ENCODE results near the gene SIGLEC14.

SIGLEC14 gene

DNA sequence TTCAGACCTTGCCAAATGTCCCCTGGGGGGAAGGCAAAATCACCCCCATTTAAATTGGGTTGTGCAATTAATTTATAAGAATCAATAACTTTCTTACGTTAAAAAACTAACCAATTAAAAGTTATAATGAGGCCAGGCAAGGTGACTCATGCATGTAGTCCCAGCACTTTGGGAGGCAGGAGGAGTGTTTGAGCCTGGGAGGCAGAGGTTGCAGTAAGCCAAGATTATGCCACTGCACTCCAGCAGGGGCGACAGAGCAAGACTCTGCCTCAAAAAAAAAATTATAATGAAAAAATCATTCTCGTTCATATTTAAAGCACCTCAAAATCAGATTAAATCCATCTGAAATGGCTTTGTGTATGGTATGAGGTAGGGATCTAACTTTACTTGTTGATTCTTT, 18.4 kb upstream of the SIGLEC14 start:
- Histone ChIP-seq H3K36me3 (ENCODE audit: control insufficient read depth, low read length) (no peaks in the 10 kb centered on the region), H3K9me2 (replicated peaks; ENCODE audit: control insufficient read depth, low read length) (no peaks in the 10 kb centered on the region), H3F3A (ENCODE audit: control insufficient read depth, insufficient read depth) (no peaks in the 10 kb centered on the region), H3K9me3 (ENCODE audit: control insufficient read depth, insufficient read depth, low read length) (no peaks in the 10 kb centered on the region), H3K27me3 (ENCODE audit: control insufficient read depth, low read length) (no peaks in the 10 kb centered on the region), H3K4me3 (ENCODE audit: low read length) (no peak overlapping the region), H3K4me2 (ENCODE audit: low read length) (no peak overlapping the region), H3K79me2 (ENCODE audit: control insufficient read depth, low read length) (no peaks in the 10 kb centered on the region), H4K20me1 (ENCODE audit: control insufficient read depth, insufficient read depth, low read depth, low read length) (no peaks in the 10 kb centered on the region), H3K4me1 (ENCODE audit: control insufficient read depth, low read length) (no peaks in the 10 kb centered on the region), H3K27ac (ENCODE audit: low read depth, low read length) (no peak overlapping the region)
- TF ChIP-seq EZH2phosphoT487 (IDR thresholded peaks at IDR 0.05; ENCODE audit: borderline replicate concordance, low read length), result no peak
- TF ChIP-seq, protein P1, sequence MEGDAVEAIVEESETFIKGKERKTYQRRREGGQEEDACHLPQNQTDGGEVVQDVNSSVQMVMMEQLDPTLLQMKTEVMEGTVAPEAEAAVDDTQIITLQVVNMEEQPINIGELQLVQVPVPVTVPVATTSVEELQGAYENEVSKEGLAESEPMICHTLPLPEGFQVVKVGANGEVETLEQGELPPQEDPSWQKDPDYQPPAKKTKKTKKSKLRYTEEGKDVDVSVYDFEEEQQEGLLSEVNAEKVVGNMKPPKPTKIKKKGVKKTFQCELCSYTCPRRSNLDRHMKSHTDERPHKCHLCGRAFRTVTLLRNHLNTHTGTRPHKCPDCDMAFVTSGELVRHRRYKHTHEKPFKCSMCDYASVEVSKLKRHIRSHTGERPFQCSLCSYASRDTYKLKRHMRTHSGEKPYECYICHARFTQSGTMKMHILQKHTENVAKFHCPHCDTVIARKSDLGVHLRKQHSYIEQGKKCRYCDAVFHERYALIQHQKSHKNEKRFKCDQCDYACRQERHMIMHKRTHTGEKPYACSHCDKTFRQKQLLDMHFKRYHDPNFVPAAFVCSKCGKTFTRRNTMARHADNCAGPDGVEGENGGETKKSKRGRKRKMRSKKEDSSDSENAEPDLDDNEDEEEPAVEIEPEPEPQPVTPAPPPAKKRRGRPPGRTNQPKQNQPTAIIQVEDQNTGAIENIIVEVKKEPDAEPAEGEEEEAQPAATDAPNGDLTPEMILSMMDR (IDR thresholded peaks at IDR 0.05; ENCODE audit: low read depth, low read length, poor library complexity, severe bottlenecking), result no peak

DNA sequence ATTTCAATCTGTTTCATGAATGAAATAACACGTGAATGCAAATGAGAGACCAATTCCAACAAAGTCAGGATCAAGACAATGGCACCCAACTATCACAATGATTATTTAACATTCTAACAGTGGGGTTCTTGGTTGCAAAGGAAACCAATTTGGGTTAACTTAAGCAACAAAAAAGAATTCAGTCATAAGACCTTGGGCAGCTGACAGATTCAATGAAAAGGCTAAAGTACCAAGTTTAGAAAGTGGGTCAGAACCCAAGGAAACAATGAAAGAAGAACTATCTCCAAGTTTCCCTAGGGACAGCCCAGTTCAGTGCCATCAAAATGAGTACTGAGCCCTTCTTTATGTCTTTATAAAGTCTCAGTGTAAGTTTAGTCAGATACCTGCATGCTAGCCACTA, 17.5 kb upstream of the SIGLEC14 start:
- Histone ChIP-seq H3K36me3 (ENCODE audit: control insufficient read depth, low read length) (no peaks in the 10 kb centered on the region), H3K4me2 (ENCODE audit: low read length) (no peak overlapping the region), H3K4me1 (ENCODE audit: control insufficient read depth, low read length) (no peaks in the 10 kb centered on the region), H3K9me3 (ENCODE audit: control insufficient read depth, insufficient read depth, low read length) (no peaks in the 10 kb centered on the region), H3K27ac (ENCODE audit: low read depth, low read length) (no peak overlapping the region), H3K79me2 (ENCODE audit: control insufficient read depth, low read length) (no peaks in the 10 kb centered on the region), H3K9me2 (replicated peaks; ENCODE audit: control insufficient read depth, low read length) (no peaks in the 10 kb centered on the region), H4K20me1 (ENCODE audit: control insufficient read depth, insufficient read depth, low read depth, low read length) (no peaks in the 10 kb centered on the region), H3F3A (ENCODE audit: control insufficient read depth, insufficient read depth) (no peaks in the 10 kb centered on the region), H3K4me3 (ENCODE audit: low read length) (no peak overlapping the region), H3K27me3 (ENCODE audit: control insufficient read depth, low read length) (no peaks in the 10 kb centered on the region)
- TF ChIP-seq EZH2phosphoT487 (IDR thresholded peaks at IDR 0.05; ENCODE audit: borderline replicate concordance, low read length), result no peak
- TF ChIP-seq, protein P1 (IDR thresholded peaks at IDR 0.05; ENCODE audit: low read depth, low read length, poor library complexity, severe bottlenecking), result no peak

DNA sequence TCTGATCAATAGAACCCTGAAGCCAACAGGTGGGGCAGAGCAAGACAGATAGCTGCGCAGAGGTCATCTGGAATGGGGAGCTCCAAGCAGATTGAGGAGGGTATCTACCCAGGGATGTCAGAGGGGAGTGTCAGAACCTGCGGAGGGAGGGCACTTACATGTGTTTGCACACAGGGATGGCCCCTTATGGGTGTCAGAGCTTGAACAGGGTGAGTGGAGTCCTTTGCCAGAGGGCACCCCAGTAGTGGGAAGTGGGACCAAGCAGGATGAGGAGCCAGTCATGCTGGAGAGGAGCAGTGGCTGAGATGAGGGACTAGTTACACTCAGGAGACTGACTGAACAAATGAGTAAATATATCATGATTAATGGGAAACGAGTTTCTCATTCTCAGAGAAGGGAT, 17.0 kb upstream of the SIGLEC14 start:
- TF ChIP-seq EZH2phosphoT487 (IDR thresholded peaks at IDR 0.05; ENCODE audit: borderline replicate concordance, low read length), result no peak
- TF ChIP-seq, protein P1 (IDR thresholded peaks at IDR 0.05; ENCODE audit: low read depth, low read length, poor library complexity, severe bottlenecking), result no peak
- Histone ChIP-seq H3K4me1 (ENCODE audit: control insufficient read depth, low read length) (no peaks in the 10 kb centered on the region), H3F3A (ENCODE audit: control insufficient read depth, insufficient read depth) (no peaks in the 10 kb centered on the region)

More for the DNA sequence above, 17.0 kb upstream of the SIGLEC14 start:
- H3K36me3 ChIP-seq (ENCODE audit: control insufficient read depth, low read length), result no peaks in the 10 kb centered on the region
- no peaks in the 10 kb centered on the region for H3K9me3 ChIP-seq (ENCODE audit: control insufficient read depth, insufficient read depth, low read length)
- no peak overlapping the region for H3K4me2 ChIP-seq (ENCODE audit: low read length)
- no peaks in the 10 kb centered on the region for H3K79me2 ChIP-seq (ENCODE audit: control insufficient read depth, low read length)
- H3K9me2 ChIP-seq (replicated peaks; ENCODE audit: control insufficient read depth, low read length), result no peaks in the 10 kb centered on the region
- no peak overlapping the region for H3K4me3 ChIP-seq (ENCODE audit: low read length)
- H3K27me3 ChIP-seq (ENCODE audit: control insufficient read depth, low read length), result no peaks in the 10 kb centered on the region
- H4K20me1 ChIP-seq (ENCODE audit: control insufficient read depth, insufficient read depth, low read depth, low read length), result no peaks in the 10 kb centered on the region
- H3K27ac ChIP-seq (ENCODE audit: low read depth, low read length), result no peak overlapping the region
